Caki2 (cell line): ENCODE results near the gene WDFY4. TPM values are rescaled to one million over a fixed set of nuclear protein-coding genes. Genes with fewer than 3 reads are reported as not detected.

Source experiments
- DNase-seq: peaks from one replicate; pipeline ENCODE4 v3.0.0-alpha.2; 2015; ENCODE audit warnings: low read depth
- in situ Hi-C: cut with HindIII; loops from 2 replicates; pipeline ENCODE4 v1.10.0; 2016; ENCODE audit warnings: low sequenced_read_pairs, low pct_unique_long_range_greater_than_20kb, mixed read lengths
- total RNA-seq: library from RNA; depleted of rRNA; stranded (reverse); fragments of >200 nt; shearing (Covaris generic); gene quantifications from 2 replicates; pipeline ENCODE4 v1.2.3, GENCODE V29; 2014; ENCODE audit warnings: low replicate concordance

Gene WDFY4
- total RNA-seq, 1 experiment from 2014 or later, result not detected

DNA sequence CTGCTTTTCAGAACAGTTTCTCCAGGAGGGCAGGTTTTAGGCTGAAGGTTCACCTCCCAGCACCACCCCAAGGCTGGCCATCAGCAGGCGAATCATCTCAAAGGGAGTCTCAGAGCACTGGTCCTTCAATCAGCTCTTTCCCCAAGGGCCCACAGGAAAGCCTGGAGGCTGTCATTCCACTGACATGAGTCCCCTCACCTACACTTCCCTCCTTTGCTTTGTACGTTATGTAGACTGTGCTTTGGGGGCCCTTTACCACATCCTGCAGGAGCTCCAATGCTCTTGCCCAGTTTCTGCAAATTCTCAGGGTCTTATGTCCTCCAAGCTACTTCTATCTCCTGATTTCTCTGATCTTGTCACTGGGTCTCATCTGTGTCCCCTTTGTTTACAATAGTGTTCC lies 15.4 kb downstream of the WDFY4 start:
- DNase-seq, result no peak
- in situ Hi-C loops, result no loop called here

DNA sequence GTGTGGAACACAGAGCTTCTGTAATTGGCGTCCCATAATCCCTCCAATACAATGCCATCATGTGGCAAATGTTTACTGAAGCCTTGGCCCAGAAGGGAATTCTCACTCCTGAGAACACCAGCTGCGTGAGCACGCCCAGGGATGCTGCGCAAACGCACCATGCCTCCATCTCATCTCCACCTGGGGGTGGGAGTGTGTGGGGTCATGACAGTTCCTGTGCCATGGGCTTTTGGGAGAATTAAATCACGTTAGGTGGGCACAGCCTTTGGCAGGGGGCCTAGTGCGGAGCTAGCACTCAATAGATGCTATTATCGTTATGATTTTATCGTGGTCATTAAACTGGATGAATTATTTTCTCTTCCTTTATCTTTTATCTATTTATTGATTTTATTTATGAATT lies 15.8 kb downstream of the WDFY4 start:
- no peak for DNase-seq
- in situ Hi-C loops, result no loop called here

DNA sequence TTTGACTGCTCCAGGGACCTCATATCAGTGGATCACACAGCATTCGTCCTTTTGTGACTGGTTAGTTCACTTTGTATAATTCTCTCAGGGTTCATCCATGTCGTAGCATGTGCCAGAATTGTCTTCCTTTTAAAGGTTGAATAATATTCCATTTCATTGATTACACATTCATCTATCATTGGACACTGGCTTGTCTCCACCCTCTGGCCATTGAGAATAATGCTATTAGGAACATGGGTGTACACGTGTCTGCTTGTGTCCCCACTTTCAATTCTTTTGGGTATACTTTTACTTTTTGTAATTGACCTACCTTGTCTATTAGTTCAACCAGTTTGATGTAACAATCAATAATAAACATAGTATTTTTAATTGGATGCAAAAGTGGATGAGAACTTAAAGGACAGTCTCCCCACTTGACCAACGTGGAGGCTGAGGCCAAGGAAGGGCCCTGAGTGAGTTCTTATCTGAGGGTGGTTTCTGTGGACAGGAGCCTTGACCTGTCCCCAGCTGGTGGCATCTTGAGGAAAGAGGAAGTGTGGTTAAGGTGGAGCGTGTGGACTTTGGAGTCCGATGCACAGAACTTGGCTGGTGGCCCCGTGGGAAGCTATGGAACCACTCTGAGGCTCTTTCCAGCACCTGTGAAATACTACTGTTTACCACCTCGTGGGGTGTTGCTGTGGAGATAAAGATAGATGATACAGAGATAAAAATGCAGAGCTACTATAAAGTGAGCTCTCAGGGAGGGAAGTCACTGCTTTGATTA lies 16.6 kb downstream of the WDFY4 start:
- no peak for DNase-seq
- in situ Hi-C loops, result no loop called here

DNA sequence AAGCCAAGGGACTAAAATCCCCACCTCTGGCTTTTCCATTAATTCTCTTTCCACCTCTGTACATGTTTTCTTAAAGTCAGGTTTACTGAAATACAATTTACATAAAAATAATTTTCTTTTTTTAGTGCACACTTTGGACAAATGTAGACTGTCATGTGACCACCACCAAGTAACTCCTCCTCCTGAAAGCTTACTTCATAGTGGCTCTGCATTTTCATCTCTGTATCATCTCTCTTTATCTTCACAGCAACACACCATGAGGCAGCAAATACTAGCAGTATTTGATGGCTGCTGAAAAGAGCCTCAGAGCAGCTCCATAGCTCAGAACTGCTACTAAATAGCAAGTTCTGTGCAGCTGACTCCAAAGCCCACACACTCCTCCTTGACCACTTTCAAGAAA lies 17.3 kb downstream of the WDFY4 start:
- in situ Hi-C loops, result no loop called here
- no peak for DNase-seq

DNA sequence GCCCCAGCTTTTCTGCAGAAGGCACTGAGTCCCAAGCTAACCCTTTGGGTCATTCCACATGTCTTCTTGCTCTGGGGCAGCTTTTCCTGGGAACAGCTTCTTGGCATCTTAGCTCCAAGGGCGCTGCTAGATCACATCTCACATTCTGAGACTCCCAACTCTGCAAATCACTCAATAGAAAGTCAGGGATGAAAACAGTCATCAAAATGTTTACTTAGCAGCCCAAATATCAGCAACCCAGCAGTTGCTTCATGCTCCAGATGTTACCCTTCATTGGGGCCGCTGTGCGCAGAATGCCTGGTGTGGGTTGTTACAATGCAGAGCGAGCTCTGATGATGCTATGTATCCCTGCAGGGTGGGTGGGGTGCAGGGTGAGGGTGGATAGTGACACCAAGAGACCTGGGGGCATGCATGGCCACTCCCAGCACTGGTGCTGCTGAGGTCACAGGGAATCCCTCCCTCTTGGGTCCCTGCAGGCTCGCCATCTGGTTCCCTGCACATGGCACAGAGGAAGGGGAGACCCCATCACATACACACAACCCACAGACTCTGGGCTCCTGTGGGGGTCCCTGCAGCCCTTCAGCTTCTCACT lies 19.0 kb downstream of the WDFY4 start:
- in situ Hi-C loops, result no loop called here
- no peak for DNase-seq

DNA sequence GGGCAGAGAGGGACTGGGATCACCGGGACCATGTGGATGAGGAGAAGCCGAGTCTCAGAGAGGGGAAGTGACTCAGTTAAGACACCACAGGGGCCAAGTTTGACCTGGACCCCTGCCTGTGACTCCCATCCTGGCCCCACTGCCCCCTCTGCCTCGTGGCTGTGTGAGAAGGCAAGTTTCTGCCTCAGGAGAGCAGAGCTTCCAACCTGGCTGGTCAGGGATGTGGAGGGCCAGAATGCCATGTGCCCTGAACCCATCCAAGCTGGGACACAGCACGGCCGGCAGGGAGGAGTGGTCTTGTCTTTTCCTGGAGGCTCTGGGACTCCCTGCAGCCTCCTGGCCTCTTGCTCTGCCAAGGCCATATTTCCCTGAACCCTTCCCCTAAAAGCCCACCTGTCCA lies 19.5 kb downstream of the WDFY4 start:
- DNase-seq, result no peak
- in situ Hi-C loops, result no loop called here

DNA sequence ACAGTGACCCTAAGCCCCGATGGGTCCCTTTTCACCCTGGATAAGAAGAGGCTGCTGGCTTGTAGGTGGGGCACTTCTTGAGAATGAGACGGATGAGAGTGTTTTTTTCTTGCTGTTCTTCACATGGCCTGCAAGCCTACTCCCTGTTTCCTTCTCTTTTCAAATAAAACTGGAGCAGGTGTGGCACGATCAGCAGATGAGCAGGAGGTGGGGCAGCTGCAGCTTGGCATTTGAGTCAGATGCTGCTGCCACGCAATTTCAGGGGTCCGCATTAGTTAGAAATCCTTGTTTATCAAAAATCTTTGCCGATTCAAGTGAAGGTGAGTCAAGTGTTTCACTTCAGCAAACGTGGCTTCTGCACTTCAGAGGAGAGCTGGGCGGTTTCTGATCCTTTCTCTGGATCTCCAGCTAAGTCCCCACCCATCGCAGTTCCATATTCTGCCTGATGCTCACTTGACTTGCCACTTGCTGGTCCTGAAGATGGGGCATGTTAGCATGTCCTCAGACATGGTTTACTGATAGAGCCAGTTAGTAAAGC lies 20.8 kb downstream of the WDFY4 start:
- DNase-seq, result no peak

DNA sequence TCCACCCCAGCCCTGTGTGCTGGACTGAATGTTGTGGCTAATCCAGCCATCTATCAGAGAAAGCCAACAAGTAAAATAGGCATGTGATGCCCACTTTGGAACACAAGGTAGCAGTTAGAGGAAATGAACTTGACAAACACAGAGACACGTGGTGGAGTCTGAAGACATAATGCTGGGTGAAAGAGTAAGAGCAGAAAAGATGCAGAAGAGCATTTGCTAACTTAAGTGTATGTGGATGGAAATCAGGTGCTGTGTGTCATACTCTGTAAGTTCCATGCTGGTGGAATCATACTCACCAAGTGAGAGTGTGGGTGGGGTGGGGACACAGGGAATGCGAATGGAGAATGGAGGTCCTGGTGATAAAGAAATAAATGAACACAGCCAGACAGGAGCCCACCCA lies 22.8 kb downstream of the WDFY4 start:
- DNase-seq, result no peak
- in situ Hi-C loops, result no loop called here

More for the DNA sequence above, 20.8 kb downstream of the WDFY4 start:
- in situ Hi-C loops, result no loop called here

DNA sequence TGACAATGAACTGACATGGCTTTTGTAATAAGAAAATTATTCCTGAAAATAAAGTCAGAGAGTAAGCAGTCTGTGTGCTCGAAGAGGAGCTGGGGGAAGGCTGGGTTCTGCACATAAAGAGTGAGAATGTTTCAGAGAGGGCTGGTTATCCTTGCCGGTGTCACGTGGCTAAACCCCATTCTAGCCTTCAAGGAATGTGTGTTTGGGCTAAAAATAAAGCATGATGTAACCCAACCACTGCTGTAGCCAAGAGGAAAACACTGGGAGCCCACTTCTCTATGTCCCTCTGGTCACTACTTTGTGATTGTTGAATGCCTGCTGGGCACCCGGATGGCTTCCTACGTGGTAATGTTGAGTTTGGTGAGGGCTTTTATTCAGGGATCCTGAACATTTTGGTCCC lies 23.5 kb downstream of the WDFY4 start:
- DNase-seq, result no peak
- in situ Hi-C loops, result no loop called here

DNA sequence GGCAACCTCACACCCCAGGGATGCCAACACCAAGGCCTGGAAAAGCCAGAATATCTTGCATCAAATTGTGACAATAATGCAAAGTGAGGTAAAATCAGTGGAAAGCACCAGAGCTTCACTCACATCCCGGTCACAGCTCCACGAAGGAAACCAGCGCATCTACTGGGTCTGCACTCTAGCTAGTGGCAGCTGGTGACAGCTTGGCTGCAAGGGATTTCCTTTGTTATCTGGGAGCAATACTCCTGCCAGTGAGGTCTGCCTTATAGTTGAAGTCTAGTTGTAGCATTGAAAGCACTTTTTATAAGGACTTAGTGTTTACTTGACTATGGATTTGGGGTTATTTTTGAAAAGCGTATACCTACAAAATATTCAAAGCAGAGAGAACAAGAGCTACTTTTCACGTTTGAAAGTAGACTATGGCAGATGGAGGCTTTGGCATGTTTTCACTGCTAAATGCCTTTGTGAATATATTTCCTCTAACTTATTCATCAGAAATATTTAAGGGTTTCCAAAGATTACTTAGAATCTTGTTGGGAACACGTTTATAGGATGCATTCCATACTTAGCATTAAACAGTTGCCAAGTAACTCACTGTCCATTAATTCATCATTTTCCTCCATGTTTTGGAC lies 26.1 kb downstream of the WDFY4 start:
- DNase-seq, result no peak
- in situ Hi-C loops, result no loop called here

DNA sequence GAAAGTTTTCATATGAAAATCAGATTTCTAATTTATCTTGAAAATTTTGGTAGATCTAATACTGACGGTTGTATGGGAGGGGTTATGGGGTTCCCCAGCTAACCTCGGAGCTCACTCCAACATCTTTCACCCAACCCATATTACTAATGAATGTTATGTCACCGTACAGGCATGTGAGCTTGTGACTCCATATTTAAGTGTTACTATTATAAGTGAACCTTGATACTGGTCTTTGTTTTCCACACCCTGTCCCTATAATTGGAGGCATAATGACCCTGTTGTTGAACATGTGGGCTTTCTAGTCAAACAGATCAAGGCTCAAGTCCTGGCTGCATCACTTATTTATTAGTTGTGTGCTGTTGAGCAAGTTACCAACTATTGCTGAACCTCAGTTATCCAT lies 27.2 kb downstream of the WDFY4 start:
- in situ Hi-C loops, result no loop called here
- no peak for DNase-seq

DNA sequence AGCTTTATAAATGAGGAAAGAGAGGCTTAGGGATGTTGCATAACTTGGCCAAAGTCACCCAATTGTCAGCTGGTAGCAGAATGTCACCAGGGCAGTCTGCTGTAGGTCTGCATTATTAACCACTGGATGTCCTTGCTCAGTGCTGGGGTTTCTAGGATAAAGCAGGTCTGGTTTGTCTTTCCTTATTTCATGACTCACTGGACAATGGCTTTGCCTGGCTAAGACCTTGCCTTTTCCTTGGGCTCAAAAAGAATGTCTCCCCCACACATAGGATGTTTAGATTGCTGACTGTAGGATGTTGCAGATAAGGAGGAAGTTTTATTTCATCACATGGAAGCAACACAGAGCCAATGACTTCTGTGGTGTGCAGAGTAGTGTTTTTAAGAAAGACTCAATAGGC lies 29.4 kb downstream of the WDFY4 start:
- in situ Hi-C loops, result no loop called here
- no peak for DNase-seq

DNA sequence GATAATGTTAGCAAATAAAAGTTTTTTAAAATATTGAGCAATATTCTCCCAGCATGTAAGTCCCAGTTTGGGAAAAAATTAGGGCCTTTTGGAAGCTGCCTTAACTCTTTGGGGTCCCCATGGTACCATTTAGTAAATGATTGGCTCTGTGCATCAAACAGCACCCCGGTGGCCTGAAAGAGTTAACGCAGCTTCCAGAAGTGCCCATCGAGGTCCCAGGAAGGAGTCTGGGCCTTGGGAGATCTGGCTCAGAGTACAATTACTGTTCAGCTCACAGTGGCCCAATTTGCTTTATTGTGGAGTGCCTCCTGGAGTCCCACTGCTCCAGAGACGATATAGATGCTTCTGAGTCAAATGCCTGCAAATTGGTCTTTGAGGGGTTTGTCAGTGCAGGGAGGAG lies 31.7 kb downstream of the WDFY4 start:
- in situ Hi-C loops, result no loop called here
- no peak for DNase-seq

DNA sequence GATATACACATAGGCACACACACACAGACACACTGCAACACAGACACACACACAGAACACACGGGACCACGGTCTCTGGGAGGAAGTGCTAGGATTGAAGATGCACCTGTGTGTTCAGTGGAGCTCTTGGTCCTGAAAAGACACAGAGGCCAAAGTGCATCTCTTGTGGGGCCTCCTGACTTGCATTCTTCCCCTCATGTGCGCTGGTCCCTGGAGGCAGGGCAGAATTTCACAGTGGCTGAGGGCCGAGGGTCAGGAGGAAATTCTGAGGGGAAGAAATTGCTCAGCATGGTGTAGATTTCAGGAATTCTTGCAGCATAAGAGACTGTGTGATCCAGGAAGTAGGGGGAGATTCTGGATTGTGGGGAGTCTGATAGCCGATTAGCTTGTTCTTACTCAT lies 35.9 kb downstream of the WDFY4 start:
- in situ Hi-C loops, result no loop called here
- no peak for DNase-seq

DNA sequence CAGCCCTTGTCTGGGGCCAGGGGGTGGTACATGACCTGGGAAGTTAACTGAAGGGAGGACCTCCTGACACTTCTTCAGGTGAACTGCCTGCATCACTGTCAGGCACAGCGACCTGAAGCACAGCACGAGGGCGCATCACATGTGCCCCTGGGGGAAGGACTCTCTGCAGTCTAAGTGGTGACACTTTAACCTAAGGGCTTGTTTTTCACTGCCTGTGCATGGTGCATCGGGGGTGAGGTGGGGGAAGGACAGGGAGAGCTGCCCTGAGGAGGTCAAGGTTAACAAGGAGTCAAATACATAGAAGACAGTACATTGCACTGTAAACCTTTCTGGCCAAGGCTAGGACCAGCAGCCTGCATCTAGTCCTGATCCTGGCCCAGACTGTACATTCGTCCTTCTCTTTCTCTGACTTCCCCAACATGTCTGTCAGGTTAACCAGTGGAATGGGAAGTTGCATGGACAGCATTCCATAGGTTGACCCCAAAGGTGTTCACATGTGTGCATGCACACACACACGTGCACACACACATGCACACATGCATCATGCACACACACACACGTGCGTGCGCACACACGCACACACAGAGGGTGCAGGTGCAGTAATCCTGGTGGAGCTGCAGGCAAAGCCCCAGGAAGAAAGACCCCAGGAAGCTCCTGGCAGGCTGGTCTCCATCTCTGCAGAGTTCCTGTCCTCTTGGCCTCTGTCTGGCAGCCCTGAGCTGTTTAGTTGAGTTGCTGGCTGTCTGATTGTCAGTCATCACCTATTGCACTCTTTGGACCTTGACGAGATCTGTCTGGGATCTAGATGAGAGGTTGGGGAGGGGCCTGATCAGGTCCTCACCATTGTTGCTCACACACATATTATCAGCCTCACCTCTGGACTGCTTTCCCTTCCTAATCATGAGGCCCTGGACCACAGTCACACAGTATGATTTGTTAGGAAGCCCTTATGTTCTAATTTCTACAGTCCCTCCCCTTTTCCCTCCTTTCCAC lies 37.8 kb downstream of the WDFY4 start:
- in situ Hi-C loops, result no loop called here
- DNase-seq, result no peak

DNA sequence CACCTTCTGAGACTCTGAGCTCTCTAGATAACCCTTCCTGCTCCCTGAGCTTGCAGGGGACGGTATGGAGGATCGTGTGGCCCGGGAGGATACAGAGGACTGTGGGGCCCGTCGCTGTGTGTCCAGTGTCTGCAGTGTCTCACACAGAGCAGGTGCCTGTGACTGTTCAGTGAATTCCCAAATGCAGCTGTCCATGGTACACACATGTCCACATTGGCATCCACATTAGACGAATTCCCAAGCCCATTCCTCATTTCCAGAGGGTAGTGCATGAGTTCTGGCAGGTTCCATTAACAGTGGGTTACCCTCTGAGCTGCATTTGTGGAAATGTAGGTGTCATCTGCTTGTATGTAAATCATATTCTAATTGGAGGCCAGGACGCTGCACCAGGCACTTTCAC lies 39.5 kb downstream of the WDFY4 start:
- in situ Hi-C loops, result no loop called here

DNA sequence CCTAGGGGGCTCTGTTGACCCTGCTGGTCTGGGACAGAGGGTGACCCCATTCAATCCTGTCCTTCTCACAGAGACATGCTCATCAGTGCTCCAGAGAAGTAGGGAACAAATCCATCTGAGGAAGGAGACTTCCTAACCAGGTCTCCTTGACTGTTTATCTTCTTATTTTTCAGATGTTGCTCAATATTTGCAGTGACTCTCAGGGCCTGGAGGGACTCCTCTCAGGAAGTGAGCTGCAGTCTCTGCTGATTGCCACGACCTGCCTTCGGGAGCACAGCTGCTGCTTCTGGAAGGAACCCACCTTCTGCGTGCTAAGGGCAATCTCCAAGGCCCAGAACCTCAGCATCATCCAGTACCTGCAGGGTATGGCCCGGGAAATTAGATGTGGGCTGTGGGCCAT lies 41.0 kb downstream of the WDFY4 start:
- in situ Hi-C loops, result no loop called here
- DNase-seq, result no peak

More for the DNA sequence above, 39.5 kb downstream of the WDFY4 start:
- no peak for DNase-seq

DNA sequence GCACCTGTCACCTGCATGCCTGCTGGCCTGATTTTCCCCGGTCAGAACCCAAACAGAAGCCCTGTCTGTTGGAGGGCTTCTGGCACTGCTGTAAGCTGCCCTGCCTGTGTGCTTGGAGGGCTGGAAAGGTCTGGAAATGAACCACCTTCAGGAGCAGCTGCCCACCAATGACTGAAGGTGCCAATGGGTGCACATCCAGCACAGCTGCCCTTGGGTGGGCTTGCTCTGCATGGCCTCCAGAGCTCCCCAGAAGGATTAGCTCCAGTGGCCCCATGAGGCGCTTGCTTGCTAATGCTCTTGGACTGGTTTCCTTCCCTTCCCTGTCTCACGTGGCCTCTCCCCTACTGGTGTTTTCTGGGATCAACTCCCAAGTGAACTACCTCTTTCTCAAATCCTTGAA lies 43.2 kb downstream of the WDFY4 start:
- no peak for DNase-seq
- in situ Hi-C loops, result no loop called here
